Suprapubic skin (tissue), 4 donors: Measurements from ENCODE around the gene SGO2.

Experiments
- CTCF ChIP-seq, 2 donors: fragments of 200-600 bp in 1 of 2; fragments of 450-650 bp in 1 of 2; sonication (generic) in 1 of 2; IDR thresholded peaks; one replicate each; pipeline ENCODE4 v1.5.1; 2016 to 2019; ENCODE audit warnings: antibody characterized with exemption in 2 of 2, mild to moderate bottlenecking in 1 of 2, moderate library complexity in 1 of 2
- EP300 ChIP-seq: sonication (generic); formaldehyde crosslinking; IDR thresholded peaks from one replicate; pipeline ENCODE4 v1.6.1; 2017; ENCODE audit warnings: antibody characterized with exemption
- POLR2A ChIP-seq, 2 donors: fragments of 450-650 bp; IDR thresholded peaks; one replicate each; pipeline ENCODE4 v1.6.1; 2017; ENCODE audit warnings: antibody characterized with exemption in 2 of 2, mild to moderate bottlenecking in 2 of 2, moderate library complexity in 2 of 2
- POLR2AphosphoS5 ChIP-seq, 3 donors: sonication (generic); formaldehyde crosslinking; IDR thresholded peaks; one replicate each; pipeline ENCODE4 v1.6.1; 2017; ENCODE audit warnings: antibody characterized with exemption in 3 of 3

GRCh38 chr2:200506679-200507078, 19.3 kb upstream of the SGO2 start:
- no peak for TF ChIP-seq POLR2AphosphoS5 (IDR thresholded peaks at IDR 0.05)
- TF ChIP-seq CTCF (IDR thresholded peaks at IDR 0.05) = no peak
- no peak for TF ChIP-seq POLR2A (IDR thresholded peaks at IDR 0.05)
- TF ChIP-seq EP300 = no peak
